NB4 (cell line): ENCODE measurements around the gene CCDC200.
"Not testable (repeated sequence)": the region's sequence is repeated elsewhere in the genome, so short reads cannot be mapped to it uniquely, and the experiment has no call there.

Experiments
- DNase-seq: peaks from one replicate; pipeline ENCODE4 v3.0.0; 2010; ENCODE audit warnings: low read depth
- H3K4me3 ChIP-seq: one replicate; pipeline ENCODE4 v1.5.1; 2011; ENCODE audit warnings: mild to moderate bottlenecking, low read depth, low read length, moderate library complexity
- CTCF ChIP-seq: IDR thresholded peaks from one replicate; pipeline ENCODE4 v1.5.1; 2012; ENCODE audit warnings: low read depth, low read length
- MAX ChIP-seq: IDR thresholded peaks from 2 replicates; pipeline ENCODE4 v1.6.1; 2011; ENCODE audit warnings: low read depth, low read length
- MYC ChIP-seq: IDR thresholded peaks from 2 replicates; pipeline ENCODE4 v1.6.1; 2011; ENCODE audit warnings: low read depth, low read length
- POLR2A ChIP-seq: IDR thresholded peaks from 2 replicates; pipeline ENCODE4 v1.6.1; 2011; ENCODE audit warnings: mild to moderate bottlenecking; ENCODE audit not compliant: insufficient read length; ENCODE audit errors: extremely low read depth

The CCDC200 gene

DNA sequence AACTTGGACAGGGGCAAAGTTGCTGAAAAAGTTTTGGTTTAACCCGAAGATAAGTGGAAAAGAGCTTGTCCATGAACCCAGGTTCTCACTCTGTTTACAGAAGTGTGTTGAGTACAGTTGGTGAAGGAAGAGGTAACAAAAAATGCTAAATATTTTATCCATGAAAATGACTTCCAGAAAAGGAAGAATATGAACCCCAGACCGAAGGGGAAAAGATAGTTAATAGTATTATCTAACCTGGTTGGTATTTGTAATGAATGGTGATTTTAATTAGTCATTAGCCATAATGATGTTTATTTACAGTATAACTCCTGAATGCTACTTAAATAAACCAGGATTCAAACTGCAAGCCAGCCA is 17.3 kb downstream of the CCDC200 start:
- TF ChIP-seq POLR2A, result no peak
- TF ChIP-seq MYC, result no peak
- no peak for TF ChIP-seq MAX
- no peak for TF ChIP-seq CTCF
- peak; percentile 19 for DNase-seq

DNA sequence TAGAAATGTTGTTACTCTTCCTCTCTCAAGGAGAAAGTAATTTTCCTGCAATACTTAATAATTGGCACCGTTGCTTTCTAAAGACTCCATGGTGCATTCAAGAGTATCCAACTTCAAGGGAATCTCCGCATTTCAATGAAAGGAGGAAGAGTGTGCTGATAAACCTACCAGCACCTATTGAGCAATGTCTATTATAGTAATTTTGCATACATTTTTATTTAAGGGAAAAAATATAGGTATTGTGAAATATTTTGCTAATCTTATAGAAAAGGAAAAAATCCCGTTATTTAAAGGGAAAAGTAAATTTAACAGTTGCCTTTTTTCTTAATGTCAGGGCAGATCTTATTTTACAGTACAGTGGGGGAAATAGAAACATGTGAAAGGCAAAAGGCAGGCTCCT is 17.8 kb downstream of the CCDC200 start:
- TF ChIP-seq CTCF, result no peak
- no peak for TF ChIP-seq MYC
- TF ChIP-seq MAX, result no peak
- no peak for TF ChIP-seq POLR2A
- peak overlapping the region; percentile 80 for H3K4me3 ChIP-seq
- DNase-seq, result no peak

More for the DNA sequence above, 17.3 kb downstream of the CCDC200 start:
- peak overlapping the region; percentile 80 for H3K4me3 ChIP-seq

- not testable (repeated sequence) for DNase-seq, H3K4me3 ChIP-seq
Observed at GRCh38 chr17:43203013-43203412, 25.4 kb downstream of the CCDC200 start.

- peak; percentile 82 for DNase-seq
- TF ChIP-seq MYC (no peak), MAX (no peak), CTCF (no peak)
- H3K4me3 ChIP-seq, result no peak overlapping the region
Observed at GRCh38 chr17:43200127-43200526, 28.3 kb downstream of the CCDC200 start.

- H3K4me3 ChIP-seq, result no peak overlapping the region
- TF ChIP-seq POLR2A, result no peak
- no peak for DNase-seq
Observed at GRCh38 chr17:43199633-43200032, 28.8 kb downstream of the CCDC200 start.

DNA sequence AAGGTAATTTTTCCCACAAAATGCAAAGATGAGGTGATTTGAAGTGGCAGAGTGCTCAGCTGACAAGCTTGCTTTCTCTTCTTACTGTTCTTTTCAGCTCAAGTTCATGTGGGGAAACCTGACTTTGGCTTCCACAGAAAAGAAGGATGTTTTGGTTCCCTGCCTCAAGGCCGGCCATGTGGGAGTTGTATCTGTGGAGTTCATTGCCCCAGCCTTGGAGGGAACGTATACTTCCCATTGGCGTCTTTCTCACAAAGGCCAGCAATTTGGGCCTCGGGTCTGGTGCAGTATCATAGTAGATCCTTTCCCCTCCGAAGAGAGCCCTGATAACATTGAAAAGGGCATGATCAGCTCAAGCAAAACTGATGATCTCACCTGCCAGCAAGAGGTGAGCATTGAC is 35.2 kb downstream of the CCDC200 start:
- no peak for DNase-seq
- no peak for TF ChIP-seq POLR2A
- no peak for TF ChIP-seq MAX
- no peak for TF ChIP-seq MYC
- no peak for TF ChIP-seq CTCF
- no peak overlapping the region for H3K4me3 ChIP-seq

- DNase-seq, result not testable (repeated sequence)
Observed at GRCh38 chr17:43186656-43187055, 41.8 kb downstream of the CCDC200 start.

GRCh38 chr17:43183921-43184320 is 44.5 kb downstream of the CCDC200 start:
- TF ChIP-seq MAX, result no peak
- TF ChIP-seq POLR2A, result no peak
- no peak for TF ChIP-seq MYC
- no peak for TF ChIP-seq CTCF
- no peak overlapping the region for H3K4me3 ChIP-seq
- DNase-seq, result no peak

More at GRCh38 chr17:43186656-43187055, 41.8 kb downstream of the CCDC200 start:
- H3K4me3 ChIP-seq, result not testable (repeated sequence)
